Activated CD4-positive, alpha-beta memory T cell treated with anti-CD3 and anti-CD28 coated beads for 36 hours (primary cell): ENCODE measurements around the gene PHF12. TPM values are rescaled to one million over a fixed set of nuclear protein-coding genes. Genes with fewer than 3 reads are reported as not detected.

Experiments
- CTCF ChIA-PET: fragments of 350-600 bp; sonication (Branson Sonifier 250); formaldehyde crosslinking; loops from one replicate; lab custom pipeline; 2021; ENCODE audit warnings: antibody characterized with exemption, inconsistent platforms; lab: Charles Lee
- POLR2A ChIA-PET: fragments of 350-600 bp; sonication (Branson Sonifier 250); formaldehyde crosslinking; loops from one replicate; lab custom pipeline; 2021; ENCODE audit warnings: antibody characterized with exemption; lab: Charles Lee
- DNase-seq: peaks from one replicate; pipeline ENCODE4 v3.0.0-alpha.2; 2020
- H3K27ac Mint-ChIP-seq: one replicate; pipeline ENCODE4 v1.8.0; 2021; ENCODE audit warnings: mixed read lengths
- H3K27me3 Mint-ChIP-seq: one replicate; pipeline ENCODE4 v1.8.0; 2021; ENCODE audit warnings: mixed read lengths
- H3K36me3 Mint-ChIP-seq: one replicate; pipeline ENCODE4 v1.8.0; 2021; ENCODE audit warnings: mixed read lengths
- H3K4me1 Mint-ChIP-seq: one replicate; pipeline ENCODE4 v1.8.0; 2021; ENCODE audit warnings: low read depth, mixed read lengths
- H3K4me3 Mint-ChIP-seq: one replicate; pipeline ENCODE4 v1.8.0; 2021; ENCODE audit warnings: mild to moderate bottlenecking, mixed read lengths
- H3K9me3 Mint-ChIP-seq: one replicate; pipeline ENCODE4 v1.8.0; 2021; ENCODE audit warnings: mixed read lengths
- intact Hi-C: fragments of 100-400 bp; cut with micrococcal nuclease; formaldehyde crosslinking; loops from one replicate; pipeline ENCODE4 v1.15.1; 2023
- total RNA-seq, 2 experiments: library from RNA; stranded (reverse); gene quantifications; one replicate each; pipeline ENCODE4 v1.2.3, GENCODE V29; 2021

The PHF12 gene
- total RNA-seq, 2 experiments from 2014 or later: 44.0 to 44.8 TPM

DNA sequence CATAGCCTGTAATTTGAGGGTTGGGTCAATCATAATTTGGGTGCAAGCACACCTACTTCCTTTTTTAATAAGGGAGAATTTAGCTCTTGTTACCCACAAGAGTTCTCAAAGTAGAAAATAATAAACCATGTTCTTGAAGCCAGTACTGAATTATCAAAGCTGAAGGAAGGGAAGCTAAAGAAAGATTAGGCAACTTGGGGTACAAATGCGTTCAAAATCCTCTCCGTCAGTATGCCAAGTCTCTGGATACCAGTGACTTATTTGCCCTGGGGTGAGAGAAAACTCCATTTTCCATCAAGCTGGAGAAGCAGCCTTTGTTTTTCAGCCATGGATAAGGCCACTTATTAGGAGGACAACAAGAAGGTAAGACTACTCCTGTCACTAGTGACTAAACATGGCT is 25.0 kb downstream of the PHF12 start:
- Mint-ChIP-seq H3K27me3 (no peaks in the 10 kb centered on the region), H3K27ac (peak overlapping the region; percentile 87), H3K36me3 (peaks cover 65% of the 10 kb centered on the region), H3K4me3 (peak overlapping the region; percentile 50), H3K9me3 (peaks cover 20% of the 10 kb centered on the region), H3K4me1 (peaks cover 60% of the 10 kb centered on the region)
- CTCF ChIA-PET: interaction anchor here (1.1 to 4.2 kb wide), 8 partner anchors 11 to 200 kb away, joined by 3 to 18 read pairs (median 6); partner anchors contain the start of gene DHRS13
- intact Hi-C loops: loop anchor here (1.0 kb wide), 3 partner anchors 20 to 32 kb away; partner anchors contain the start of gene PHF12
- POLR2A ChIA-PET: interaction anchor here (1.1 to 1.6 kb wide), 5 partner anchors 9 to 199 kb away, joined by 3 to 5 read pairs (median 4); no protein-coding TSS in a partner anchor
- DNase-seq: no peak

DNA sequence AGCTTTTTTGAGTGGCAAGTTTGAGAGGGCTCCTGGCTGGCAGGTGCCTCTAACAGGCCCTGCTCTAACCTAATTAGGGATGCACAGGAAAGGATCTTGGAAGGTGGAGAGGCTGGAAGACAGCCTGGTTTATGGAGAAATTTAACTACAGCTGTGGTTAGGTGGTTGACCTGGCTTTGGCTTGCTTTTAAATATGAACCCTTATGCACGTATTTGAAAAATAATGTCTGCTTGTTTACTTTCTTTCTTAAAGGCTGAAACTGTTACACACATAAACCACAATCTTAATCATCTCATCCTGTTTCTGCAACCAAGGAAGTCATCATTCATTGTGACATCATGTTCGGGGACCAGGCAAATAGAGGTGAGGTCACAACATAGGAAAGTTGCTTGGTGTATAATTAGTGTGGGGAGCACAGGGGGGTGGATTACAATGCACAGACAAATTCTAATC is 25.4 kb downstream of the PHF12 start:
- Mint-ChIP-seq H3K4me3 (peak overlapping the region; percentile 50), H3K9me3 (peaks cover 20% of the 10 kb centered on the region), H3K27me3 (no peaks in the 10 kb centered on the region), H3K36me3 (peaks cover 67% of the 10 kb centered on the region), H3K27ac (peak overlapping the region; percentile 87), H3K4me1 (peaks cover 59% of the 10 kb centered on the region)
- CTCF ChIA-PET: interaction anchor here (1.0 to 4.2 kb wide), 8 partner anchors 10 to 279 kb away, joined by 3 to 18 read pairs (median 6); partner anchors contain the start of gene DHRS13
- peak; percentile 53 for DNase-seq
- intact Hi-C loops: loop anchor here (1.0 kb wide), 3 partner anchors 20 to 32 kb away; partner anchors contain the start of gene PHF12
- POLR2A ChIA-PET: interaction anchor here (0.9 to 1.6 kb wide), 6 partner anchors 9 to 199 kb away, joined by 3 to 5 read pairs (median 3); partner anchors contain the start of gene FLOT2

- CTCF ChIA-PET: interaction anchor here (1.6 kb wide), 1 partner anchor 10 kb away, joined by 4 read pairs; no protein-coding TSS in a partner anchor
- no peaks in the 10 kb centered on the region for H3K27me3 Mint-ChIP-seq
- peaks cover 76% of the 10 kb centered on the region for H3K36me3 Mint-ChIP-seq
- DNase-seq: no peak
- H3K27ac Mint-ChIP-seq: no peak overlapping the region
- peaks cover 22% of the 10 kb centered on the region for H3K4me1 Mint-ChIP-seq
- H3K4me3 Mint-ChIP-seq: no peak overlapping the region
- intact Hi-C loops: no loop called here
- H3K9me3 Mint-ChIP-seq: peaks cover 3% of the 10 kb centered on the region
- POLR2A ChIA-PET: no interaction called here
Observed at GRCh38 chr17:28920201-28920600, 31.1 kb downstream of the PHF12 start.

DNA sequence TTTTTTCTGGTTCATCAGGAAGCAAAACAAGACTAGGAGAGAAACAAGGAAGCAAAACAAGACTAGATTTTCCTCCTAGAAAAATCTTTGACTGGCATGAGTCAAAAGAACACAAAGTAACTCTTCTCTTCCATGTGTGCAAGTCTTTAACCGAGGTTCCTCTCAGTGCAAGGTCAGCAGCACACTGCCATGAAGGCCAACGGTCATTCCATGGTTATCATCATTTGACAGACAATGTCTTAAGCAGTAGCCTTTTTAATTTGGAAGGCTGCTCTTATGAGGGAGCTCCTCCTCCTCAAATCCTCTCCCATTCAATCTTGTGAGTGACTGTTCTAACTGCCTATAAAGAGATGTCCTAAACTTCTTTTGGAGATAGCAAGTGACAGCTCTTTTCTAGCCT is 33.0 kb downstream of the PHF12 start:
- peaks cover 74% of the 10 kb centered on the region for H3K36me3 Mint-ChIP-seq
- DNase-seq: no peak
- POLR2A ChIA-PET: no interaction called here
- H3K4me3 Mint-ChIP-seq: no peak overlapping the region
- H3K9me3 Mint-ChIP-seq: peaks cover 9% of the 10 kb centered on the region
- intact Hi-C loops: no loop called here
- H3K4me1 Mint-ChIP-seq: peaks cover 16% of the 10 kb centered on the region
- CTCF ChIA-PET: interaction anchor here (0.9 to 5.0 kb wide), 8 partner anchors 9 to 191 kb away, joined by 3 to 38 read pairs (median 4); partner anchors contain the start of genes DHRS13 and TLCD1
- H3K27ac Mint-ChIP-seq: peak overlapping the region; percentile 10
- no peaks in the 10 kb centered on the region for H3K27me3 Mint-ChIP-seq

DNA sequence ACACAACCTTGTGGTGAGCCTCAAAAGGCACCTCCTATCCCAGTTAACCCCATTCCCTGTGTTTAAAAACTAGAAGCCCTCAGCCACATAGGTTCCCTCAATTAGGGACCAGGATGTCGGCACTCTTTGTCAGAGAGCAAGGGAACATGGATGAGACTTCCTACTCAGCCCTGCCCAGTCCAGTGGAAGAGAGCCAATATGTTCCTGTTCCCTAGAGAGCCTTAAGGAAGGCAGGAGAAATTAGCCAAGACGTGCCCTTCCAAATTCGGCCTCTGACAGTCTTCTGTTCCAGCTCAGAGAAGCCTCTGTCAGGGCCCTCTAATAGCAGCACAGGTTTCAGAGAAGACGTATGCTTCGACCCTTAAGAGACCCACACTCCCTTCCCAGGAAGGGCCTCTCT is 33.9 kb downstream of the PHF12 start:
- CTCF ChIA-PET: interaction anchor here (1.1 to 5.0 kb wide), 8 partner anchors 8 to 190 kb away, joined by 3 to 38 read pairs (median 8); partner anchors contain the start of genes DHRS13, FLOT2 and TLCD1
- Mint-ChIP-seq H3K4me3 (no peak overlapping the region), H3K4me1 (peaks cover 14% of the 10 kb centered on the region), H3K9me3 (peaks cover 9% of the 10 kb centered on the region), H3K27me3 (no peaks in the 10 kb centered on the region), H3K27ac (no peak overlapping the region), H3K36me3 (peaks cover 76% of the 10 kb centered on the region)
- intact Hi-C loops: loop anchor here (2.0 kb wide), 1 partner anchor 155 kb away; no protein-coding TSS in a partner anchor
- DNase-seq: no peak
- POLR2A ChIA-PET: no interaction called here

DNA sequence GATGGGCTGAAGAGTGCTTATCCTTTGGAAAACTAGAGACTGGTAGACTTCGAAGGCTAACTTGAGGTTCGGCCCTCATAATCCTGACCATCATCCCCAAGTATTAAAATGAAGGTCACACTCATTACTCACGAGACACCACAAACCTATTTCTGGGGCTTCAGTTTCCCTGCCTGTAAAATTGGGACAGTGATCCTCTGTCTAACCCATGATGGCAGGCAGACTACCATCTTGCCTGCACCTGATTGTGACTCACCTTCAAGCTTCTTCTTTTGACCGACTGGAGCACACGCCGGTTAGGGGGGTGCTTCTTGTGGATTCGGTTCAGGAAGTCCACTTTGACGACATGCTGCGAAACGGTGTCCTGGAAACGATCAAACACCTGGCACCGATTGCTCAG is 34.3 kb downstream of the PHF12 start:
- DNase-seq: no peak
- no peak overlapping the region for H3K27ac Mint-ChIP-seq
- intact Hi-C loops: loop anchor here (2.0 kb wide), 1 partner anchor 154 kb away; no protein-coding TSS in a partner anchor
- peaks cover 9% of the 10 kb centered on the region for H3K9me3 Mint-ChIP-seq
- POLR2A ChIA-PET: no interaction called here
- CTCF ChIA-PET: interaction anchor here (0.6 to 5.0 kb wide), 10 partner anchors 9 to 190 kb away, joined by 3 to 38 read pairs (median 12); partner anchors contain the start of genes DHRS13, FLOT2, PHF12 and TLCD1
- H3K4me3 Mint-ChIP-seq: no peak overlapping the region
- H3K4me1 Mint-ChIP-seq: peaks cover 14% of the 10 kb centered on the region
- H3K27me3 Mint-ChIP-seq: no peaks in the 10 kb centered on the region
- H3K36me3 Mint-ChIP-seq: peaks cover 78% of the 10 kb centered on the region

GRCh38 chr17:28916302-28916934 is 34.9 kb downstream of the PHF12 start:
- Mint-ChIP-seq H3K27me3 (no peaks in the 10 kb centered on the region), H3K36me3 (peaks cover 77% of the 10 kb centered on the region), H3K27ac (no peak overlapping the region), H3K9me3 (peaks cover 9% of the 10 kb centered on the region), H3K4me3 (no peak overlapping the region), H3K4me1 (peaks cover 14% of the 10 kb centered on the region)
- intact Hi-C loops: loop anchor here (2.0 kb wide), 1 partner anchor 154 kb away; no protein-coding TSS in a partner anchor
- ChIA-PET POLR2A (interaction anchor here (1.9 kb wide), 1 partner anchor 189 kb away, joined by 5 read pairs; no protein-coding TSS in a partner anchor), CTCF (interaction anchor here (0.6 to 5.0 kb wide), 16 partner anchors 9 to 189 kb away, joined by 3 to 38 read pairs (median 6); partner anchors contain the start of genes DHRS13, FLOT2, NEK8 and PHF12)
- peak; percentile 56 for DNase-seq

GRCh38 chr17:28912938-28913333 is 38.4 kb downstream of the PHF12 start:
- peaks cover 78% of the 10 kb centered on the region for H3K36me3 Mint-ChIP-seq
- intact Hi-C loops: no loop called here
- H3K4me3 Mint-ChIP-seq: no peak overlapping the region
- peaks cover 14% of the 10 kb centered on the region for H3K4me1 Mint-ChIP-seq
- ChIA-PET CTCF (interaction anchor here (0.5 to 2.7 kb wide), 8 partner anchors 9 to 186 kb away, joined by 3 to 10 read pairs (median 5); partner anchors contain the start of genes NEK8 and TLCD1), POLR2A (no interaction called here)
- H3K27me3 Mint-ChIP-seq: no peaks in the 10 kb centered on the region
- peaks cover 9% of the 10 kb centered on the region for H3K9me3 Mint-ChIP-seq
- H3K27ac Mint-ChIP-seq: no peak overlapping the region
- no peak for DNase-seq

DNA sequence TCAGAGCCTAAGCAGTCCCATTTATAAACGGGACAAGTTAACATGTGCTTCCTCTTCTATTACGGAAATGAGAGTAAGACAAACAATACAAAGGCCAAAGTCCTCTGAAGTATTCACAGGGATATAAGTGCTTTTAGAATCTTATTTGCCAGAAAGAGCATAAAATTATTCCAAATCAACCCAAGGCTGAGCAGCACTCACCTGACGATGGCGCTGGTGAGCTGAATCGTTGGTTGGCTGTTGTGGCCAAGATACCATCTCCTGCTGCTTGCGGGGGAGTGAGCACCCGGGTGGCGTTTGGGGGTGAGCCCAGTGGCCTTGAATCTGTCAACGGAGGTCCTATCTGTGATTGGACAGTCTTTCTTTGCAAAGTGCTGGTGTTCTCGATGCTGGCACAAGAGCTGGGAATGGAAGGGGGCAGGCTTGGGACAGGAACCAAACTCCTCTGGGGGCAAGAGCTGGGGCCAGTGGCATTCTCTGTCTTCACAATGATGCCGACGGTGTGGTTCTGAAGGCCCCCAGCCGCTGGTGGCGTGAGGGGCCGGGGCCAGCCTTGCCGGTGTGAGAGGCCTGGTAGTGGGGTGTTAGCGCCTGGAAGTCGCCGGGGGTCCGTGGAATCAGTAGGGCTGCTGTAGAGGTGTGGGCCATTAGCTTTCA is 38.9 kb downstream of the PHF12 start:
- Mint-ChIP-seq H3K9me3 (peaks cover 9% of the 10 kb centered on the region), H3K27me3 (no peaks in the 10 kb centered on the region), H3K27ac (no peak overlapping the region), H3K36me3 (peaks cover 73% of the 10 kb centered on the region), H3K4me1 (peaks cover 14% of the 10 kb centered on the region), H3K4me3 (no peak overlapping the region)
- POLR2A ChIA-PET: interaction anchor here (0.6 kb wide), 1 partner anchor 201 kb away, joined by 3 read pairs; no protein-coding TSS in a partner anchor
- CTCF ChIA-PET: interaction anchor here (0.5 to 2.7 kb wide), 10 partner anchors 9 to 186 kb away, joined by 3 to 10 read pairs (median 5); partner anchors contain the start of genes DHRS13, NEK8 and TLCD1
- peak; percentile 34 for DNase-seq
- intact Hi-C loops: no loop called here

GRCh38 chr17:28911411-28912045 is 39.8 kb downstream of the PHF12 start:
- CTCF ChIA-PET: interaction anchor here (1.1 to 2.7 kb wide), 5 partner anchors 8 to 185 kb away, joined by 3 to 10 read pairs (median 5); partner anchors contain the start of genes DHRS13 and TLCD1
- peaks cover 14% of the 10 kb centered on the region for H3K4me1 Mint-ChIP-seq
- H3K9me3 Mint-ChIP-seq: peaks cover 9% of the 10 kb centered on the region
- no peak overlapping the region for H3K27ac Mint-ChIP-seq
- peaks cover 69% of the 10 kb centered on the region for H3K36me3 Mint-ChIP-seq
- POLR2A ChIA-PET: no interaction called here
- intact Hi-C loops: no loop called here
- H3K4me3 Mint-ChIP-seq: no peak overlapping the region
- no peaks in the 10 kb centered on the region for H3K27me3 Mint-ChIP-seq
- DNase-seq: no peak

- ChIA-PET POLR2A (interaction anchor here (1.1 kb wide), 1 partner anchor 12 kb away, joined by 5 read pairs; the partner anchor contains the start of gene FLOT2), CTCF (interaction anchor here (0.9 to 3.4 kb wide), 7 partner anchors 10 to 206 kb away, joined by 3 to 15 read pairs (median 4); no protein-coding TSS in a partner anchor)
- Mint-ChIP-seq H3K4me3 (no peak overlapping the region), H3K36me3 (peaks cover 62% of the 10 kb centered on the region), H3K27me3 (no peaks in the 10 kb centered on the region), H3K9me3 (peaks cover 9% of the 10 kb centered on the region), H3K27ac (no peak overlapping the region), H3K4me1 (peaks cover 14% of the 10 kb centered on the region)
- intact Hi-C loops: no loop called here
- DNase-seq: no peak
Observed at GRCh38 chr17:28910534-28910933, 40.8 kb downstream of the PHF12 start.
